ENCODE data around the gene ELP1. TPM values are rescaled to one million over a fixed set of nuclear protein-coding genes. Genes with fewer than 3 reads are reported as not detected.
"Not testable (repeated sequence)": the region's sequence is repeated elsewhere in the genome, so short reads cannot be mapped to it uniquely, and the experiment has no call there.

The ELP1 gene
- total and polyA plus RNA-seq, 5 experiments from 2014 or later = 12.8 to 38.8 (median 19.6) TPM

DNA sequence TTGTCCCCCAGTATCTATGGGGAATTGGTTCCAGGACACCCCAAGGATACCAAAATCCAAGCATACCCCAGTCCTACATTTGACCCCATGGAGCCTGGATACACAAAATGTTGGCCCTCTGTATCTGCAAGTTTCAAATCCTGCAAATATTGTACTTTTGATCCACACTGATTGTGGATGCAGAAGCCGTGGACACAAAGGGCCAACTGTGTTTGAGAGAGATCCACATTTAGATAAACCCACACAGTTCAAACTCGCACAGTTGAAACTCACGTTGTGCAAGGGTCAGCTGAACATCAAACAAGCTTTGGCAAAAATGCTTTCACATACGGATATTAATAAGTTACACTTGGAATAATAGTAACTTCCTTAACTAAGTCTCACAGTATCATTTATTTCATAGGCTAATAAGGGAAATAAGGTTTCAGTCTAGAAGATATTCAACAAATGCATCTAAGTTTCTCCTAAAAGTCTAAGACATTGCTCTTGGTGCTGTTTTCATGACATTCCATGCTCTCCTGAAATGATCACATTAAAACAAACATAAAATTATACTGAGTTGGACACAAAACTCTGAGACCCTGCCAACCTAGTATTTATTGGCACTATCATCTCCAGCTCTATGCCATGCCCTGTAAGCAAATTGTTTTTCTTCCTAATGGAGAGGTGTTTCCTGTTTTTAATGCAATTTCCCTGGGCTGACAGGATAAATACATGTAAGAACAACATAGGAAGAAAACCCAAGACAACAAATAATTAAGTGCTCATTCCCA lies 39.5 kb downstream of the ELP1 start:
- POLR2A ChIA-PET = no interaction called here
- ATAC-seq (no peak), DNase-seq (no peak)
- Mint-ChIP-seq H3K4me3 (no peak overlapping the region), H3K4me1 (peaks cover 0 to 2% (median 0%) of the 10 kb centered on the region in 4 donors), H3K27ac (no peak overlapping the region), H3K36me3 (peaks cover 28 to 98% (median 62%) of the 10 kb centered on the region in 3 donors), H3K9me3 (no peaks in the 10 kb centered on the region), H3K27me3 (no peaks in the 10 kb centered on the region)

DNA sequence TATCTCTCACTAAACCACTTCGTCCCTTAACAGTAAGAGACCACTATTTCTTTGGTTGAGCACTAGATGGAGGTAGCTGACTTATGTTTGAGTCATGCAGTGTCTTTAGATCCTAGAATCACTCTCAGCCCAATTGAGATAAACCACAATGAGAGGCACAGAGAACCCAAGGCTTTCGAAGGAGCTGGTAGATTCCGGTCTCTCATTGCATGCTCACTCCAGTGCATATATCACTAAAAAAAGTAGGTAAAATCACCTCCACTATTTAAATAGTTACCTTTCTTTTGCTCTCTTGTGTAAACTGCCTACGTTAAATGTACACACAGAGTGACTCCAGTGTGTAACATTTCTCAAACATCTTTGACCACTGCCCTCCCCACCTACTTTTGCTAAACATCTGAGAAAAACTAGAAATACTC lies 44.3 kb downstream of the ELP1 start:
- no peak for ATAC-seq
- DNase-seq = no peak
- no peak overlapping the region for H3K4me3 Mint-ChIP-seq
- peaks cover 5 to 10% (median 6%) of the 10 kb centered on the region in 4 donors for H3K4me1 Mint-ChIP-seq
- POLR2A ChIA-PET = no interaction called here
- H3K9me3 Mint-ChIP-seq = no peaks in the 10 kb centered on the region
- no peaks in the 10 kb centered on the region for H3K27me3 Mint-ChIP-seq
- peaks cover 20 to 89% (median 49%) of the 10 kb centered on the region in 3 donors for H3K36me3 Mint-ChIP-seq
- H3K27ac Mint-ChIP-seq = peak overlapping the region in 1 of 10 donors; percentile 26

GRCh38 chr9:108886594-108887271 lies 47.2 kb downstream of the ELP1 start:
- ATAC-seq, DNase-seq, H3K4me3 Mint-ChIP-seq, H3K27ac Mint-ChIP-seq, H3K27me3 Mint-ChIP-seq, H3K9me3 Mint-ChIP-seq, H3K4me1 Mint-ChIP-seq, POLR2A ChIA-PET: not testable (repeated sequence)
- peaks cover 12 to 88% (median 33%) of the 10 kb centered on the region in 3 donors for H3K36me3 Mint-ChIP-seq

DNA sequence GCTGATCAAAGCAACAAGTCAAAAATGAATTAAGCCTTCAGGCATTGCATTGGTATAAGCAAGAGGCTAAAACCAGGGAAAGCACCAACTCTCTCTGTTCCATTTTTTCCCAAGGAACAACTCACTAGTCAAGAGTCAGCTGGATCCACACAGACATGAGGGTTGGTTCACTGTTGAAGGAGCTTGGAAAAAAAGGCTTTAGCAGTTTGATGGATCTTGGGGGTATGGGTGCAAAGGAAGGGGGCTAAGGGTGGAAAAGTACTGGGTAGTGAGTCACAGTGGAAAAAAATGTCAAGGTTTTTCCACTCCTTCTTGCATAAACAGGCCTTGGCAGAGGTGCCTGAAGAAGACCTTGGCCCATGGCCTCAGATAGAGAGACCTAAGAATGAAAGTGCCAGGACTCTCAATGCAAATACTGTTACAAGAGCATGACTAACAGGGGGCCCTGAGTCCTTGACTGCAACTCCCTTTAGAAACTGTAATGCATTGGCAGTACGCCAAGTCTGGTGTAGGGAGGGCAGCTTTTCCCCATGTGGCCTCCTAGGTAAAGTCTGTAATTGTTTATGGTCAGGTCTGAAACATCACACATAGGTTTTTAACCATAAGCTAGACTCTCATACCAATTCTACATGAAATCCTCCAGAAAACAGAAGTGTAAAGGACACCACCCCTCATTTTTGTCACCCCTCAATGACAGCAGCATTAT lies 48.1 kb downstream of the ELP1 start:
- POLR2A ChIA-PET = no interaction called here
- H3K36me3 Mint-ChIP-seq = peaks cover 8 to 86% (median 28%) of the 10 kb centered on the region in 3 donors
- H3K4me1 Mint-ChIP-seq = peaks cover 2 to 10% (median 6%) of the 10 kb centered on the region in 4 donors
- H3K27ac Mint-ChIP-seq = peak overlapping the region in 3 of 10 donors; percentile 4 to 80 (median 18)
- ATAC-seq (peak in 1 of 2 donors; percentile 20), DNase-seq (no peak)
- H3K4me3 Mint-ChIP-seq = no peak overlapping the region
- H3K27me3 Mint-ChIP-seq = no peaks in the 10 kb centered on the region
- no peaks in the 10 kb centered on the region for H3K9me3 Mint-ChIP-seq

DNA sequence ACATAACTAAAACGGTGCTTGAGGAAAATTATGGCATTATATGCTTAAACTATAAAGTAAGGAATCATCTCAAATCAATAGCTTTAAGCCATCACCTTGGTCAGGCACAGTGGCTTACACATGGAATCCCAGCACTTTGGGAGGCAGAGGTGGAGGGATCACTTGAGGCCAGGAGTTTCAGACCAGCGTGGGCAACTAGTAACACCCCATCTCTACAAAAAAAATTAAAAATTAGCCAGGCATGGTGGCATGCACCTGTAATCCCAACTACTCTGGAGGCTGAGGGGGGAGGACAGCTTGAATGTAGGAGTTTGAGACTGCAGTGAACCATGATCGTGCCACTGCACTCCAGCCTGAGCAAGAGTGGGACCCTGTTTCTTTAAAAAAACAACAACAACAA lies 49.2 kb downstream of the ELP1 start:
- POLR2A ChIA-PET = no interaction called here
- Mint-ChIP-seq H3K36me3 (peaks cover 4 to 86% (median 23%) of the 10 kb centered on the region in 3 donors), H3K27me3 (no peaks in the 10 kb centered on the region), H3K27ac (peak overlapping the region in 1 of 10 donors; percentile 41), H3K4me1 (peaks cover 2 to 10% (median 6%) of the 10 kb centered on the region in 4 donors), H3K9me3 (no peaks in the 10 kb centered on the region), H3K4me3 (no peak overlapping the region)
- ATAC-seq (no peak), DNase-seq (no peak)

DNA sequence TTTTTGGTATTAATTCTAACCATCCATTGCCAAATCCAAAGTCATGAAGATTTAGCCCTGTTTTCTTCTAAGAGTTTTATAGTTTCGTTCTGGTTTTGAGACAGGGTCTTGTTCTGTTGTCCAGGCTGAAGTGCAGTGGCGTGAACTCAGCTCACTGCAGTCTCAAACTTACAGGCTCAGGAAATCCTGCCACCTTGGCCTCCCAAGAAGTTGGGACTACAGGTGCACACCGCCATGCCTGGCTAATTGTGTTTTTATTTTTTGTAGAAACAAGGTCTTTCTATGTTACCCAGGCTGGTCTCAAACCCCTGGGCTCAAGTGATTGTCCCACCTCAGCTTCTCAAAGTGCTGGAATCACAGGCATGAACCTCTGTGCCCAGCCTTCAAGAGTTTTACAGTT lies 50.8 kb downstream of the ELP1 start:
- no peak overlapping the region for H3K27ac Mint-ChIP-seq

DNA sequence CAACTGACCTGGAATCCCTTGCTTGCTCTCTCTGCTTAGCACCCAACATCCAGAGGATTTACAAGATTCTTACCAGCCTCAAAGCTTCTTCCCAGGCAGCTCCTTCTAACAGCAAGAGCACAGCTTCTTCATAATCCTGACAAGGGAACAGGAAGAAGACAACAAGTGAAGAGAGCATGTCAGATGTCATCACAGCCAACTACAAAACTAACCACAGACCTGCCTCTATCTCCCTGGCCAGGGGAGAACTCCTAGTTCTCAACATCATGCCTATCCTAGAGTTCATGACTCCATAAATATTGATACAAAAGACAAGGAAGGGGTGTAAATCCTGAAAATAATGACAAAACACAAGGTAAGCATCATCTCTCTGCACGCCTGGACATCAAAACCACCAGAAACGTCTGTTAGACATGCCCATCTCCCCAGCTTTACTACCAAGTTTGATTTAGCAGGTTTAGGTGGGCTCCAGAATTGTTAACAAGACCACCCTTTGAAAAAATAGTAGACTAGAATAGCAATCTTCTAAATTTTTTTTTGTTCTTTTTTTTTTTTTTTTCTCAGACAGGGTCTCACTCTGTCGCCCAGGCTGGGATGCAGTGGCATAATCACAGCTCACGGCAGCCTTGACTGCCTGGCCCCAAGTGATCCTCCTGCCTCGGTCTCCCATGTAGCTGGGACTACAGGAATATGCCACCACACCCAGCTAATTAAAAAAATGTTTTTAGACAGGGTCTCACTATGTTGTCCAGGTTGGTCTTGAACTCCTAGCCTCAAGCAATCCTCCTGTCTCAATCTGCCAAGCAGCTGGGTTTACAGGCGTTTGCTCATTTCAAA lies 51.7 kb downstream of the ELP1 start:
- H3K27me3 Mint-ChIP-seq = no peaks in the 10 kb centered on the region
- H3K4me3 Mint-ChIP-seq = no peak overlapping the region
- peaks cover 2 to 10% (median 6%) of the 10 kb centered on the region in 4 donors for H3K4me1 Mint-ChIP-seq
- DNase-seq (no peak), ATAC-seq (no peak)
- H3K36me3 Mint-ChIP-seq = peaks cover 8 to 91% (median 31%) of the 10 kb centered on the region in 3 donors
- H3K27ac Mint-ChIP-seq = peak overlapping the region in 5 of 10 donors; percentile 3 to 63 (median 35)
- POLR2A ChIA-PET = no interaction called here
- H3K9me3 Mint-ChIP-seq = no peaks in the 10 kb centered on the region

More for the DNA sequence above, 50.8 kb downstream of the ELP1 start:
- POLR2A ChIA-PET = no interaction called here
- Mint-ChIP-seq H3K9me3 (no peaks in the 10 kb centered on the region), H3K4me1 (peaks cover 2 to 10% (median 6%) of the 10 kb centered on the region in 4 donors), H3K4me3 (no peak overlapping the region), H3K27me3 (no peaks in the 10 kb centered on the region), H3K36me3 (peaks cover 8 to 88% (median 25%) of the 10 kb centered on the region in 3 donors)
- DNase-seq (no peak), ATAC-seq (no peak)

- ATAC-seq (no peak), DNase-seq (no peak)
- Mint-ChIP-seq H3K4me3 (no peak overlapping the region), H3K9me3 (no peaks in the 10 kb centered on the region), H3K27me3 (no peaks in the 10 kb centered on the region), H3K4me1 (peaks cover 0 to 2% (median under 1%) of the 10 kb centered on the region in 4 donors), H3K27ac (no peak overlapping the region), H3K36me3 (peaks cover 8 to 94% (median 27%) of the 10 kb centered on the region in 3 donors)
- POLR2A ChIA-PET = no interaction called here
Measured at GRCh38 chr9:108880738-108881316, 53.1 kb downstream of the ELP1 start.

DNA sequence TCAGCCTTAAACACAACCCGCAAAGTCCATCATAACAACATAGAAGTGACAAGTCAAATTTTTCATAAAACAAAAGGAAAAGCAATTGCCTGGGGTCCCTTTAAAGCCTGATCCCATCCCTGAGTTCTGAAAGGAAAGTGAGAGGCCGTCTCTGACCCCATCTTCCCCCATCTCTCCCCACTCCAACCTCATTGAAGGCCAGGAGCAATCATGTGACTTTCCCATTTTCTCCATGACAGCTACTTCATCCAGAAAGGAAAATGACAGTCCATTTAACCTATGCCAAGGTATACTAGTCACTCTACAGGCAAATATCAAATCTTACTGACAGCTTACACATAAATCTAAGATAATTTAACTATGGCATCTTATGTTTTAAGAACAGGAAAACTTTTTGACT lies 56.4 kb downstream of the ELP1 start:
- Mint-ChIP-seq H3K27me3 (no peaks in the 10 kb centered on the region), H3K36me3 (peaks cover 18 to 96% (median 57%) of the 10 kb centered on the region in 3 donors), H3K27ac (no peak overlapping the region), H3K4me3 (no peak overlapping the region), H3K4me1 (no peaks in the 10 kb centered on the region), H3K9me3 (no peaks in the 10 kb centered on the region)
- ATAC-seq = no peak
- POLR2A ChIA-PET = no interaction called here
- no peak for DNase-seq

- H3K4me1 Mint-ChIP-seq = no peaks in the 10 kb centered on the region
- H3K4me3 Mint-ChIP-seq = no peak overlapping the region
- no peaks in the 10 kb centered on the region for H3K27me3 Mint-ChIP-seq
- DNase-seq = no peak
- ATAC-seq = no peak
- no peak overlapping the region for H3K27ac Mint-ChIP-seq
- POLR2A ChIA-PET = no interaction called here
- peaks cover 0 to 6% (median 0%) of the 10 kb centered on the region in 9 donors for H3K9me3 Mint-ChIP-seq
- H3K36me3 Mint-ChIP-seq = peaks cover 24 to 96% (median 66%) of the 10 kb centered on the region in 3 donors
Measured at GRCh38 chr9:108876425-108876824, 57.5 kb downstream of the ELP1 start.

DNA sequence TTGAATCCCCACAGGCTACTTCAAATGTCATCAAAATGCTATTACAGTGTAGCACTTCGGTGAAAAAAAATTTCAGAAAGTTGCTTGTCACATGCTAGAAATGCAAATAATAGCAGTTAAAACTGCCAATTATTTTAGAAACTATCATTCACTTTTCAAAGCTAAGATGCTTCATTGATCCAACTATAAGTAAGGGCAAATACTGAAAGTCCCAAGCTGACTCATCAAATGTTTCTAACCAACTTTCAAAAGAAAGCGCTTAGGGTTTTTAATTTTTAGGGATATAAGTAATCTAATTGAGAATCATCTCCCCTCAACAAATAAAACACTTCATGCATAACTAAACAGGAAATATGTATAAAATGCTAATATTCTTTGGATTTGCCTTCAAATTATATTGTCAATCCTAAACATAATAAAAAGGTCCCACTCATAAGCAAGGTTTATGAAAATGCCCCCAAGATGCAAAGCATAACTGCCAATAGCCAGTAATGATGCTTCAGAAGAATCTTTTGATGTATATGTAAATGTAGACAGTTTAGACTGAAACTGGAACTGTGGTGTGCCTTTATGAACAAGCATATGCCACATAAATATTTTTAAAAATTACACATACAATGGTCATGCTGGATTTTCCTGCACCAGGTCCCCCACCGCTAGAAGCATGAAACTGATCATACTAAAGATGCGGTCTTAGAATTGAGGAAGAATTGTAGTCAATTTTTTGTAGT lies 59.7 kb downstream of the ELP1 start:
- Mint-ChIP-seq H3K36me3 (peaks cover 22 to 95% (median 66%) of the 10 kb centered on the region in 3 donors), H3K27me3 (no peaks in the 10 kb centered on the region)
- POLR2A ChIA-PET = no interaction called here

More for the DNA sequence above, 59.7 kb downstream of the ELP1 start:
- H3K4me1 Mint-ChIP-seq = no peaks in the 10 kb centered on the region
- DNase-seq = no peak
- no peak for ATAC-seq
- H3K27ac Mint-ChIP-seq = no peak overlapping the region
- peaks cover 0 to 6% (median 0%) of the 10 kb centered on the region in 9 donors for H3K9me3 Mint-ChIP-seq
- H3K4me3 Mint-ChIP-seq = no peak overlapping the region

All from naive thymus-derived CD8-positive, alpha-beta T cell (primary cell).